NCI-H187 (cell line): Measurements from ENCODE around the gene UBE2R2.
"Not testable (repeated sequence)": the region's sequence is repeated elsewhere in the genome, so short reads cannot be mapped to it uniquely, and the experiment has no call there.

ENCODE experiments used
- DNase-seq, 2 experiments: peaks; one replicate each; lab custom pipeline; 2025; lab: John Stamatoyannopoulos, UW

Gene UBE2R2

DNA sequence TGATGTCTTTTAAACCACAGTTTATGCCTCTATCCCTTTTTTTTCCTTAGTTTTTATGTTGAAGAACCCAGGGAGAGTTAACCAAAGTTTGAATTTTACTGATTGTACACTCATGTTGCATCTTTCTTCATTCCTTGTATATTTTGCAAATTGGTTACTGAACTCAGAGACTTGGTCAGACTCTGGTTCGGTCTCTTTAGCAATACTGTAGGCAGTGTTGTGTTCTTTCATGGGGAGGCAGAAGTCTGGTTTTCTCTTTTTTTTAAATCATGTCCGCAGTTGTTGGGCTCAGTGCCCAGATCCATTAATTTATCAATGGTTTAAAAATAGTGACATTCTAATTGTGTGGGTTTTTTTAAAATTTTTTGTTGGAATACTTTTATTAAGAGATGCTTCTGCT, 23.4 kb downstream of the UBE2R2 start:
- no peak for DNase-seq

DNA sequence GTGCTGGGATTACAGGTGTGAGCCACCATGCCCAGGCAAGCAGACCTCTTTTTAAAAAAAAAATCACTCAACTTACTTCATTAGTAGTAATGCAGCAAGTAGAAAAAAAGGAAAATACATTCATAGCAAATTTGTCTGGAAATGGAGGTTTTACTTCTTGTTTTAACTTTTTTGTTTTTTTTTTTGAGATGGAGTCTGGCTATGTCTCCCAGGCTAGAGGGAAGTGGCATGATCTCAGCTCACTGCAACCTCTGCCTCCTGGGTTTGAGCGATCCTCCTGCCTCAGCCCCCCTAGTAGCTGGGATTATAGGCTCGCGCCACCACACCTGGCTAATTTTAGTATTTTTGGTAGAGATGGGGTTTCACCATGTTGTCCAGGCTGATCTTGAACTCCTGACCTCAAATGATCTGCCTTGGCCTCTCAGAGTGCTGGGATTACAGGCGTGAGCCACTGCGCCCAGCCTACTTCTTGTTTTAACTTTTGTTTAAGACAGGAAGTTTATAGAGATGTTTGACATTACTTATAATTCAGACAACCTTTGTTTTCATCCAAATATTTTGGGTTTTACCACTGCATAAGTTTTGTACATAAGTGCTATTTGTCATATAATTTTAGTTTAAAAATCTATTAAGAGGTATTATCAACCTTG, 26.5 kb downstream of the UBE2R2 start:
- DNase-seq = no peak

DNA sequence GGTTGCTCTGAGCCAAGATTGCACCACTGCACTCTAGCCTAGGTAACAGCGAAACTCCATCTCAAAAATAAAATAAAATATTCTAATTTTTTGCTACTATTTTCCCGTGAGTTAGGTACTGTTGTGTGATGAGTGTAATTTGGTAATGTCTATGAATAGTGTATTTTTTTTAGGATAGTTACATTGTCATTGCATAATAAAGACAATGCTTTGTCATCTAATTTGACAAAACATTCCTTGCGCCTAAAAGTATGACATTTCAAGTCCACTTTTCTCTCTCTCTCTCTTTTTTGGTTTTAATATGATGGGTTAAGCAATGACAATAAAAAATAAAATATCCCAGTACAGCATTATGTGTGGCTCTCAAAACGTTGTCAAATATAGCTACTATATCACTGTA, 29.3 kb downstream of the UBE2R2 start:
- DNase-seq = no peak

DNA sequence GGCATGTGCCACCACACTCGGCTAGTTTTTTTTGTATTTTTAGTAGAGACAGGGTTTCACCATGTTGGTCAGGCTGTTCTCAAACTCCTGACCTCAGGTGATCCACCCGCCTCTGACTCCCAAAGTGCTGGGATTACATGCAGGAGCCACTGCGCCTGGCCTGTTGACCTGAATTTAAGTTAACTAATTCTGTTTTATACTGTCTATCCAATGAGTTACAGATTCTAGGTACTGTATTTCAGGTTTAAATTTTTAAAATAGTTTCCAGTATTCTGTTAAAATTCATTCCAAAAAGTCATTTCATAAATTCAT, 30.9 kb downstream of the UBE2R2 start:
- DNase-seq = not testable (repeated sequence)

DNA sequence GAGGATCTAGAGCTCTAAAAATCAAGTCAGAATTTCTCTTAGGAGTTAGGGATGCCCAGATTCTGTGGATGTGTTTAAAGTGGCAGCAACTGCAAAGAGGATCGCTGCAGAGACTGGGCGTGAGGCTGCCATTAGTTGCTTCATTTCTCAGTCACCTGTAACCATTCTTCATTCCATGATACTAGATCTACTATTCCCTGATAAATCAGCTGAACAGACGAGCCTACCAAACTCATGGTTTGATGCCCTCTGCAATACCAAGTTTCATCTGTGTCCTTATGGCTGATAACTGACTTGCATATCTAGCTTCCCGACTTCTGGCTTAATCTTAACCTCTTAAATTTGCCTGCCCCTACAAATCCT, 33.3 kb downstream of the UBE2R2 start:
- DNase-seq = no peak

DNA sequence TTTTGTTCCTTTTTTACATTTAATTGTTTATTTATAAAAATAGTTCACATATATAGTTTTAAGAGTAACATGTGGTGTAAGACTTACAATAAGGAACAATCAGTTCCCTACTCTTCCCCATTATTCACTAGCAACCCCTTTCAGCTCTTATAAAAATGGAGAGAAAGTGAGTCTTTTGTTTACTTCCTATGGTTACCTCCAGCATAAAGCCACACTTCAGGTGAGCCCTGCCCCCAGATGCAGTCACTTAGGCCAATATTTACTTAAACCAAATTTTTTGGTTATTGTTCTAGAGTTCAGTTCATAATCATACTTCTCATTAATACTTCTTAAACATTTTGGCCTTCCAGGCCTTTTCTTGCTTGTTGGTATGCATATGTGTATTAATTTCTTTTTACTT, 33.7 kb downstream of the UBE2R2 start:
- DNase-seq = no peak

DNA sequence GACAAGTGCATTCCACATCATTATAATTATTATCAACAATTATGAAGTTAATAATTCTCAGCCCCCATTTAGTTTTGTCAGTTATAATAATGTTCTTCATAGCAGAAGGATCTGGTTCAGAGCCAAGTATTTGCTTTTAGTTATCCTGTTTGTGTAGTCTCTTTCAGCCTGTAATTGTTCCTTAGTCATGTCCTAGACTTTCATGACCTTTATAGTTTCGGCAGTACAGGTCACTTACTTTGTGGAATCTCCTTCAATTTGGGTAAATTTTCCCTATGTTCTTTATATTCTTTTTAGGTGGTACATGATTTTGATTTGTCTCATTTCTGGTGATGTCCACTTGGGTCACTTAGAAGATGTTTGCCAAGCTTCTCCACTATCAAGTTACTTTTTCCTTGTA, 34.3 kb downstream of the UBE2R2 start:
- DNase-seq = no peak

DNA sequence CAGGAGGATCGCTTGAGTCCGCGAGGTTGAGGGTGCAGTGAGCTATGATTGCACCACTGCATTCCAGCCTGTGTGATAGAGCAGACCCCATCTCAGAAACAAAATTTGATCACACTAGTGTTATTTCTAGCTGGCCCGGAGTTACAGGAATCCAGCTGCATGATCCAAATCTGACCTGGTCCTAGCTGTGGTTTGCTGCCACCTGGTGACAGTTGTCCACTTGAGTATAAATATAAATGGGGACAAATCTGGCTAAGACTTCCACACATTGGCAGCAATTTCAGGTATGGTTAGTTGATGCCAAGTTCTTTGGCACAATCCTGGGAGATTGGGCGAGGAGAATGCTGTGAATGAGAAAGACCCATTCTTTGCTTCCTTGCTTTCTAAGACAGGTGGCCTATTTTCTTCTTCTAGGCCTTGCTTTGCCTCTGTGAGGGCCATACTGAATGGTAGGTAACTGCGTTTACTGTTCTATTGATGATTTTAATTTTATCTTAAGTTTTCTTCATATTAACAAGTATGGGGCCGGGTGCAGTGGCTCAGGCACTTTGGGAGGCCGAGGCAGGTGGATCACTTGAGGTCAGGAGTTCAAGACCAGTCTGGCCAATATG, 35.4 kb downstream of the UBE2R2 start:
- DNase-seq = no peak

DNA sequence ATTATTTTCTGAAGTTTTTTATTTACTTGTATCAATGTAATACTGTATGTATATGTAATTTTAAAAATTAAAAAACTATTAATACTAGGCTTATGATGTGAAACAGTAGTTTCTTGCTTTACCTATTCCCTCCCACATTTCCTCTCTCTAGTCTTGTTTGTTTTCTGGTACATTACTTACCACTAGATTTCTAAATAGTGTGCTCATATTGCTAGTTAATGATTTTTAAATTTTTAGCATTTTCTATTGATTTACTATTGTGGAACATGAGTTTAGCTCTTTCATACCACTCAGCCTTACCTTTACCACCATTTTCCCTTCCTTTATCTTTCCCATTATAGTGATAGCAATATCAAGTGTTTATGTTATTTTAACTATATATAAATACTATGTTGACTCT, 39.3 kb downstream of the UBE2R2 start:
- DNase-seq = no peak

DNA sequence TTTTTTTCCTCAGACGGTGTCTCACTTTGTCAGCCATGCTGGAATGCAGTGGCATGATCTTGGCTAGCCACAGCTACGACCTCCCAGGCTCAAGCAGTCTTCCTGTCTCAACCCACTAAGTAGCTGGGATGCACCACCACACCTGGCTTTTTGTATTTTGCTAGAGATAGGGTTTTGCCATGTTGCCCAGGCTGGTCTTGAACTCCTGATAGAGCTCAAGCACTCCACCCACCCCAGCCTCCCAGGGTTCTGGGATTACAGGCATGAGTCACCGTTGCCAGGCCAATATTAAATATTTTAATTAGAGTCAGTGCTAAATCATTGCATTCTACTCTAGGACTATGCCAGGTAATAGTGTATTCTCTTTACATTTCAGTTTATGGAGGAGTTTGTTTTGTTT, 41.5 kb downstream of the UBE2R2 start:
- DNase-seq = no peak

DNA sequence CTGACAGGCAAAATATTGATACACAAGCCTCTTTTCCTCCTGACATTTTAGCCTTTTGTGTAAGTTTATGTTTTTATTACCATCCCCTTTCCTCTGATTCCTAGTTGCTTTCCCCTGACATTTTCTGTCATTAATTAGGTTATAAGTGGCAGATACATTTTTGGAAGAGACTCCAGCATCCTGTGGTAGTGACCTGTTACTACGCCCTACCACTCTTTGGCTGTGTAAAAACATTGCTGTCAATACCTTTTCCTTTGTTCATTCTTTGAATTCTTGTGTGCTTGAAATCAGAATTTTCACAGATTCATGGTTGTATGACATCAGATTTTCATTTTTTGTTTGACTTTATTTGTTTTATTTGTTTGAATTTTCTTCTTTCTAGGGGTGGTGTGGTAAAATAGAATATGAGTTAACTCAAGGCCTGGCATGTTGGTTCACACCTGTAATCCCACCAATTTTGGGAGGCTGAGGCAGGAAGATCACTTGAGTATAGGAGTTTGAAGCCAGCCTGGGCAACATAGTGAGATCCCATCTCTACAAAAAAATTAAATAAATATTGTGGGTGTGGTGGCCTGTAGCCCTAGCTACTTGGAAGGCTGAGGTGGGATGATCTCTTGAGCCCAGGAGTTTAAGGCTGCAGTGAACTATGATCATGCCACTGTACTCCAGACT, 43.4 kb downstream of the UBE2R2 start:
- no peak for DNase-seq

DNA sequence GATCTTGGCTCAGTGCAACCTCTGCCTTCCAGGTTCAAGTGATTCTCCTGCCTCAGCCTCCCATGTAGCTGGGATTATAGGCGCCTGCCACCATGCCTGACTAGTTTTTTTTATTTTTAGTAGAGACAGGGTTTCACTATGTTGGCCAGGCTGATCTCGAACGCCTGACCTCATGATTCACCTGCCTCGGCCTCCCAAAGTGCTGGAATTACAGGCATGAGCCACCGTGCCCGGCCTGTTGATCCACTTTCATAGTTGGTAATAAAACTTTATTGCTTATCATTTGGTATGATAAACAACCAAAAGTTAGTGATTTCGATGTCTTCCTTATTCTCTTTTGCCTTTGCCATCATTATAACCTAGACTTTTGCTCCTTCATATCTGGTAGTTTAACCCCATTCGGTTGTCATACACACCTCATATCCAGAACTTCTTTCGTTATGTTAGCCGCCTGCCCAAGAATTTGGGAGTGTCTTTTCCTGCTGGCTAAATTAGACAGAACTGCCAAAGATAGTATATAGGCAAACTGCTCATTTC, 45.0 kb downstream of the UBE2R2 start:
- DNase-seq = no peak

DNA sequence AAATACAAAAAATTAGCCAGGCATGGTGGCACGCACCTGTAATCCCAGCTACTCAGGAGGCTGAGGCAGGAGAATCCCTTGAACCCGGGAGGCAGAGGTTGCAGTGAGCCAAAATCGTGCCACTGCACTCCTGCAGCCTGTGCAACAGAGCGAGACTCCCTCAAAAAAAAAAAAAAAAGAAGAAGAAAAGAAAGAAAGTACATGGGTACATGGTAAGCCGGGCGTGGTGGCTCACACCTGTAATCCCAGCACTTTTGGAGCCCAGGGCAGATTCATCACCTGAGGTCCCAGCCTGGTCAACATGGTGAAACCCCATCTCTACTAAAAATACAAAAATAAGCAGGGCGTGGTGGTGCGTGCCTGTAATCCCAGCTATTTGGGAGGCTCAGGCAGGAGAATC, 46.1 kb downstream of the UBE2R2 start:
- not testable (repeated sequence) for DNase-seq

DNA sequence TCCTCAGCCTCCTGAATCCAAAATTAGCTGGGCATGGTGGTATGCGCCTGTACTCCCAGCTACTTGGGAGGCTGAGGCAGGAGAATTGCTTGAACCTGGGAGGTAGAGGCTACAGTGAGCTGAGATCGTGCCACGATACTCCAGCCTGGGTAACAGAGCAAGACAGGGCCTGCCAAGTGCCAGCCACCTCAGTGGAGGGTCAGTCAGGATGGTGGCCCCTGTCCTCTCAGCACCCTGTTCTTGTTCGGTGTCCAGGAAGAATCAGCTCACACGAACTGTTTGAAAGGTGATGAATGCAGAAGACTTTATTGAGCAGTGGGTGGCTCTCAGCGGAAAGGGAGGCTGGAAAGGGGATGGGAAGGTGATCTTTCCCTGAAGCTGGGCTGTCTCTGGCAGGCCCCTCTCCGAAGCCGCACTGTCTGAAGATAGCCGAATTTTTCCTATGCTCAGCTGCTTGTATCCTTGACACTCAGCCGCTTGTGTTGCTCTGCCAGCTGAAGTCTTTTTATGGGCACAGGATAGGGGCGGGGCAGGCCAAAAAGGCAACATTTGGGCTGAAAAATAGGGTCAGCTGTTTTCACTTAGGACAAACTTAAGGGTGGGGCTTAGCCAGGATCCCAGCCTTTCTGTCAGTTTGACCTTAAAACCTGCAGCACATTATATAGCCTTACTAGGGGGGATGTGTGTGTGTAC, 50.9 kb downstream of the UBE2R2 start:
- no peak for DNase-seq

DNA sequence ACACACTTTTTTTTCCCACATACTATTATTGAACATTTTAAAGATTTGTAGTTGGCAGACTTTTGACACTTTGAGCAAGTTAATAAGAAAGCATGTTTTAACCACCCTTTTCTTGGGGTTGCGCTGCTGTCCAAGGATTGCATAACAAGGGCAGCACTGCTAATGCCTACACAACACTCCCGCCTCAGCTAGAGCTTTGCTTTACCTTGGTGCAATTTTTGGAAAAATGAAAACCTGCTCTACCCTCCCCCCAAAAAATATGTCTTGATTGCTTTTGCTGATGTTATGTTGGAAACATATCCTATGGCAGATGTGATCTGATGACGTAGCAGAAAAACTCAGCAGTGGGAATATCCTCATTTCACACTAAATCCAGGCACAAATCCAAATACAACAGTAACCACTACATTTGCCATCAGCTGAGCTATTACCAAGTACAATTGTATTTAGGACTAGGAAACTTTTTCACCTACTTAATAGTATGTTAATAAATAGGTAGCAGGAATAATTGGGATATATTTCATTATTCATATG, 51.5 kb downstream of the UBE2R2 start:
- DNase-seq = no peak

DNA sequence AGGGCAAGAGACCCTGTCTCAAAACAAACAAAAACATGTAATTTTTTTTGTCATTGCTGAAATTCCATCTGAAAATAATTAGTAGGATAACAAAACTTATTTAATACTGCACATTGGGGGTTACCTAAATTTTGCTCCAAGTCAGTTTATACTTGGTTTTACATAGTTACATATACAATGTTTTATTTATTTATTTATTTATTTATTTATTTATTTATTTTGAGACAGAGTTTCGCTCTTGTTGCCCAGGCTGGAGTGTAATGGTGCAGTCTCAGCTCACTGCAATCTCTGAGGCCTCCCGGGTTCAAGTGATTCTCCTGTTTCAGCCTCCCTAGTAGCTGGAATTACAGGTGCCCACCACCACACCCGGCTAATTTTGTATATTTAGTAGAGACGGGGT, 52.3 kb downstream of the UBE2R2 start:
- DNase-seq = not testable (repeated sequence)

DNA sequence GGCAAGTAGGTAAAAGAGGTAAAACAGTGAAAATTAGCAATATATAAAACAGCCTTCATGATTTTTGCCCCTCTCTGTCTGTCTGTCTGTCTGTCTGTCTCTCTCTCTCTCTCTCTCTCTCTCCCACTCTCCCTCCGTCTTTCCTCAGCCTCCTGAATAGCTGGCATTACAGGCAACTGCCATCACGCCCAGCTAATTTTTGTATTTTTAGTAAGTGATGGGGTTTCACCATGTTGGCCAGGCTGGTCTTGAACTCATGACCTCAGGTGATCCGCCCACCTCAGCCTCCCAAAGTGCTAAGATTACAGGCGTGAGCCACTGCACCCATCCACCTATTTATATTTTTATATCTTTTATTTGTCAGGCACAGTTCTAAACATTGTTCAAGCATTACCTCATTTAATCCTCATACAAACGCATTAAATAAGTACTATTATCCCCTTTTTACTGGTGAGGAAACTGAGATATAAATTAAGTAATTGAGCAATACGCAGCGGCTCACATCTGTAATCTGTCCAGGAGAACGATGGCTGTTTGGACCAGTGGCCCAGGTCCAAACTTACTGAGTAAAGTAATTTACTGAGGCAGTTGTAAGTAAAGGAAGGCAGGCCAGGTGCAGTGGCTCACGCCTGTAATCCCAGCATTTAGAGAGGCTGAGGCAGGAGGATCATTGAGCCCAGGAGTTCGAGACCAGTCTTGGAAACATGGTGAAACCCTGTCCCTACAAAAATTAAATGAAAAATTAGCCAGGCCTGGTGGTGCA, 60.9 kb downstream of the UBE2R2 start:
- no peak for DNase-seq

DNA sequence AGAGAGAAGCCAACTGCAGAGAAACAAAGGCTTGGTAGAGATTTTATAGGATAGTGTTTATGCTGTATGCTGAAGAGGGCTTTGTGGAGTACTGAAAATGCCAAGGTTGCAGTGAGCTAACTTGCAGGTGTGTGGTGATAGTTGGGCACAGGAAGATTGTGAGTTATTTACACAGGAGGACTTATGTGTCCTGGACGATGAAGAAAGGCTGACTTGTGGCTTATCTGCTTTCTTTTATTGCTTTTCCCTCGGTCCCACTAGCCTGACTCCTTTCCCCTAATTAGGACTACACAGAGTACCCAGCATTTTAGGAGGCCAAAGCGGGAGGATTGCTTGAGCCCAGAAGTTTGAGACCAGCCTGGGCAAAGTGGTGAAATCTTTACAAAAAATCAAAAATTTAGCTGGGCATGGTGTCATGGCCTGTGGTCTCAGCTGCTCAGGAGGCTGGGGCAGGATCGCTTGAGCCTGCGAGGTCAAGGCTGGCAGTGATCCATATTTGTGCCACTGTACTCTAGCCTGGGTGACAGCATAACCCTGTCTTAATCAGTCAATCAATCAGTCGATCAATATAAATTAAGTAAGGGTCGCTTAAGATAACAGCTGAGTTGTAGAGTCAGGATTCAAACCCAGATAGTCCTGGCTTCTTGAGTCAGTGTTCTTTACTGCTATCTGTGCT, 61.9 kb downstream of the UBE2R2 start:
- DNase-seq = no peak

DNA sequence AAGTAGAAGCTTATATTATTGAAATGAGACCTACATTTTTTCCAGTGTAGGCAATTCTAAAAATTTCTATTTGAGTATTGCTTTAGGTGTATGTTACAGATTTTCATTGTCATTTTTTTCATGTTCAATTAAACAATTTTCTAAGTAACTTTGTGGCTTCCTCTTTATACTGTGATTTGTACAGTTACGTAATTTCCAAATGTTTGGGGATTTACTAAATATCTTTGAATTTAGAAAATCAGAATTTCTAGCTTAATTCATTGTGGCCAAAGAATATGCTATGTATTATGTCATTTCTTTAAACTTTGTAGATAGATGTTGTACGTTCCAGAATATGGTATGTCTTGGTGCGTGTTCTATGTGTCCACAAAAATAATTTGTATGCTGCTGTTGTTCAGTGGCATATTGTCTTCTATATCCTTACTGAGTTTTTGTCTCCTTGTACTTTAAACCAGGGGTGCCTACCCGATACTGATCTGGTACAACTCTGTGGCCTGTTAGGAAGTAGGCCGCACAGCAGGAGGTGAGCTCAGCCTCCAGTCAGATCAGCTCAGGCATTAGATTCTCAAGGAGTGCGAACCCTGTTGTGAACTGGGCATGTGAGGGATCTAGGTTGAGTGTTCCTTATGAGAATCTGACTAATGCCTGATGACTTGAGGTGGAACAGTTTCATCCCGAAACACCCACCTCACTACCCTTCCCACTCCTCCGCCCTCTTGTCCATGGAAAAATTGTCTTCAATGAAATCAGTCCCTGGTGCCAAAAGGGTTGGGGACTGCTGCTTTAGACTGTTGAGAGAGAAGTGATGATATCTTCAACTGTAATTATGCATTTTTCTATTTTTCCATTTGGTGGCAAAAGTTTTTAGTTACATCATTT, 63.5 kb downstream of the UBE2R2 start:
- DNase-seq = no peak

DNA sequence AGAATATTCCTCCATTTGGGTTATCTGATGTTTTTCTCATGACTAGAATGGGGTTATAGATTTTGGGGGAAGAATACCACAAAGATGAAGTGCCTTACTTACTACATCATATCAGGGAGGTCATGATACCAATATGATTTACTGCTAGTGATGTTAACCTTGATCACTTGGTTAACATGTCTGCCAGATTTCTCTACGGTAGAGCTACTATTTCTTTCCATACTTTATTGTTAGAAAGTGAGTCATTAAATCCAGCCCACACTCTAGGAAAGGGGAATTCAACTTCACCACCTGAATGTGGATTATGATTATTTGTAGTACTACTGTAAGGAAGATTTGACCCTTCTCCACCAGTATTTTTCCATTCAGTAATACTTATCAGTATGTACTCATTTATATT, 64.7 kb downstream of the UBE2R2 start:
- no peak for DNase-seq
